OCI-LY1 (cell line): ENCODE results near the gene MYRF.

Source experiments
- H2AFZ ChIP-seq: fragments of 200-600 bp; sonication (generic), shearing (Covaris generic); 2 replicates; pipeline ENCODE4 v1.6.0; 2014; ENCODE audit warnings: antibody characterized with exemption, mild to moderate bottlenecking, low read length
- H3F3A ChIP-seq: fragments of 200-600 bp; sonication (generic), shearing (Covaris generic); 2 replicates; pipeline ENCODE4 v1.6.0; 2014; ENCODE audit warnings: mild to moderate bottlenecking, antibody characterized with exemption, low read length, moderate library complexity; ENCODE audit not compliant: insufficient read depth
- H3K27ac ChIP-seq: fragments of 200-600 bp; sonication (generic); 2 replicates; pipeline ENCODE4 v1.5.1; 2014; ENCODE audit warnings: low read length, mixed run types, mild to moderate bottlenecking, low read depth; ENCODE audit not compliant: poor library complexity, severe bottlenecking
- H3K27me3 ChIP-seq: fragments of 200-600 bp; sonication (generic); 2 replicates; pipeline ENCODE4 v1.6.0; 2014; ENCODE audit warnings: antibody characterized with exemption, mild to moderate bottlenecking, low read length, moderate library complexity; ENCODE audit not compliant: insufficient read depth
- H3K36me3 ChIP-seq: fragments of 200-600 bp; sonication (generic); 2 replicates; pipeline ENCODE4 v1.6.1; 2014; ENCODE audit warnings: mild to moderate bottlenecking, antibody characterized with exemption, low read length, moderate library complexity, mixed read lengths; ENCODE audit not compliant: insufficient read depth
- H3K4me1 ChIP-seq: fragments of 200-600 bp; sonication (generic); 2 replicates; pipeline ENCODE4 v1.5.1; 2014; ENCODE audit warnings: mild to moderate bottlenecking, low read length, moderate library complexity; ENCODE audit not compliant: insufficient read depth, severe bottlenecking
- H3K4me2 ChIP-seq: fragments of 200-600 bp; sonication (generic), shearing (Covaris generic); 2 replicates; pipeline ENCODE4 v1.6.1; 2014; ENCODE audit warnings: low read length
- H3K4me3 ChIP-seq: fragments of 200-600 bp; sonication (generic); 2 replicates; pipeline ENCODE4 v1.5.1; 2014; ENCODE audit warnings: low read length, low read depth, mild to moderate bottlenecking, mixed read lengths; ENCODE audit not compliant: poor library complexity, severe bottlenecking
- H3K79me2 ChIP-seq: fragments of 200-600 bp; shearing (Covaris generic); 2 replicates; pipeline ENCODE4 v1.6.1; 2016; ENCODE audit warnings: mixed run types, low read length, mixed read lengths; ENCODE audit not compliant: insufficient read depth
- H3K9ac ChIP-seq: fragments of 200-600 bp; sonication (generic), shearing (Covaris generic); 2 replicates; pipeline ENCODE4 v1.6.1; 2014; ENCODE audit warnings: mild to moderate bottlenecking, low read length, mixed read lengths
- H3K9me2 ChIP-seq: fragments of 200-600 bp; sonication (generic), shearing (Covaris generic); 2 replicates; pipeline ENCODE4 v1.6.1; 2014; ENCODE audit warnings: low read depth, mild to moderate bottlenecking, low read length, mixed read lengths
- H3K9me3 ChIP-seq: fragments of 200-600 bp; shearing (Covaris generic); 2 replicates; pipeline ENCODE4 v1.6.1; 2014; ENCODE audit warnings: low read length, mixed read lengths
- H4K20me1 ChIP-seq: fragments of 200-600 bp; sonication (generic), shearing (Covaris generic); 2 replicates; pipeline ENCODE4 v1.6.0; 2016; ENCODE audit warnings: mild to moderate bottlenecking, low read length; ENCODE audit not compliant: insufficient read depth
- CTCF ChIP-seq: fragments of 200-600 bp; sonication (generic), shearing (Covaris generic); IDR thresholded peaks from 2 replicates; pipeline ENCODE4 v1.5.1; 2017; ENCODE audit warnings: mild to moderate bottlenecking, antibody characterized with exemption, low read length, moderate library complexity, mixed read lengths
- EZH2 ChIP-seq: fragments of 200-600 bp; sonication (generic), shearing (Covaris generic); IDR thresholded peaks from 2 replicates; pipeline ENCODE4 v1.8.0; 2017; ENCODE audit warnings: borderline replicate concordance, mixed run types, mild to moderate bottlenecking, antibody characterized with exemption, low read length, moderate library complexity, mixed read lengths

Gene MYRF

GRCh38 chr11:61782299-61782698, 29.9 kb downstream of the MYRF start:
- Histone ChIP-seq H3K9me2 (no peaks in the 10 kb centered on the region), H3F3A (no peaks in the 10 kb centered on the region), H3K9ac (no peak overlapping the region), H4K20me1 (no peaks in the 10 kb centered on the region), H3K9me3 (no peaks in the 10 kb centered on the region), H3K79me2 (no peaks in the 10 kb centered on the region), H3K4me1 (no peaks in the 10 kb centered on the region), H2AFZ (no peak overlapping the region), H3K4me2 (no peak overlapping the region), H3K36me3 (peaks cover 19% of the 10 kb centered on the region), H3K27ac (no peak overlapping the region), H3K4me3 (no peak overlapping the region), H3K27me3 (no peaks in the 10 kb centered on the region; the same call in 1 of the 2 replicates)
- TF ChIP-seq CTCF (no peak), EZH2 (no peak)

- Histone ChIP-seq H3K79me2 (no peaks in the 10 kb centered on the region), H3K27me3 (no peaks in the 10 kb centered on the region), H3K4me2 (no peak overlapping the region), H3K9me3 (no peaks in the 10 kb centered on the region), H3K9ac (no peak overlapping the region), H3K36me3 (peaks cover 24% of the 10 kb centered on the region), H2AFZ (no peak overlapping the region), H3K27ac (no peak overlapping the region), H3K4me3 (no peak overlapping the region), H4K20me1 (no peaks in the 10 kb centered on the region), H3F3A (no peaks in the 10 kb centered on the region), H3K9me2 (no peaks in the 10 kb centered on the region), H3K4me1 (no peaks in the 10 kb centered on the region)
- no peak for TF ChIP-seq CTCF
- TF ChIP-seq EZH2 = no peak
Observed at GRCh38 chr11:61782841-61783240, 30.4 kb downstream of the MYRF start.

- no peaks in the 10 kb centered on the region for H3K27me3 ChIP-seq
- no peaks in the 10 kb centered on the region for H3K9me2 ChIP-seq
- no peak overlapping the region for H2AFZ ChIP-seq
- H3K4me2 ChIP-seq = no peak overlapping the region
- peaks cover 33% of the 10 kb centered on the region for H3K36me3 ChIP-seq
- no peaks in the 10 kb centered on the region for H4K20me1 ChIP-seq
- H3K4me3 ChIP-seq = no peak overlapping the region
- TF ChIP-seq EZH2 = no peak
- TF ChIP-seq CTCF = no peak
- no peaks in the 10 kb centered on the region for H3F3A ChIP-seq
- no peak overlapping the region for H3K9ac ChIP-seq
- no peaks in the 10 kb centered on the region for H3K4me1 ChIP-seq
- H3K79me2 ChIP-seq = no peaks in the 10 kb centered on the region
- H3K27ac ChIP-seq = no peak overlapping the region
- H3K9me3 ChIP-seq = no peaks in the 10 kb centered on the region
Observed at GRCh38 chr11:61783717-61784505, 31.5 kb downstream of the MYRF start.
